Activated CD8-positive, alpha-beta T cell treated with anti-CD3 and anti-CD28 coated beads, Interleukin-2, amount 10 ng/mL, durations not matched to agents 7 days and 5 days (primary cell): ENCODE results near the gene NAE1. TPM values are rescaled to one million over a fixed set of nuclear protein-coding genes. Genes with fewer than 3 reads are reported as not detected.

Source experiments
- ATAC-seq: fragments of 150-1000 bp; cut with Tn5 transposase; one replicate; pipeline ENCODE4 v1.10.0; 2021; ENCODE audit warnings: moderate library complexity
- CTCF ChIA-PET: fragments of 350-600 bp; sonication (Branson Sonifier 250); formaldehyde crosslinking; loops from one replicate; lab custom pipeline; 2021; ENCODE audit warnings: antibody characterized with exemption; lab: Charles Lee
- POLR2A ChIA-PET: fragments of 350-600 bp; sonication (Branson Sonifier 250); formaldehyde crosslinking; loops from one replicate; lab custom pipeline; 2021; ENCODE audit warnings: antibody characterized with exemption; lab: Charles Lee
- DNase-seq: peaks from one replicate; pipeline ENCODE4 v3.0.0-alpha.2; 2020
- H3K27ac Mint-ChIP-seq: one replicate; pipeline ENCODE4 v1.8.0; 2021; ENCODE audit warnings: mild to moderate bottlenecking, mixed read lengths
- H3K27me3 Mint-ChIP-seq: one replicate; pipeline ENCODE4 v1.8.0; 2021; ENCODE audit warnings: low read depth, mixed read lengths
- H3K36me3 Mint-ChIP-seq: one replicate; pipeline ENCODE4 v1.8.0; 2021; ENCODE audit warnings: low read depth, mixed read lengths
- H3K4me1 Mint-ChIP-seq: one replicate; pipeline ENCODE4 v1.8.0; 2021; ENCODE audit warnings: low read depth, mixed read lengths
- H3K4me3 Mint-ChIP-seq: one replicate; pipeline ENCODE4 v1.8.0; 2021; ENCODE audit warnings: mild to moderate bottlenecking, mixed read lengths
- H3K9me3 Mint-ChIP-seq: one replicate; pipeline ENCODE4 v1.8.0; 2022; ENCODE audit warnings: mixed read lengths; ENCODE audit not compliant: insufficient read depth
- total RNA-seq, 2 experiments: library from RNA; stranded (reverse); gene quantifications; one replicate each; pipeline ENCODE4 v1.2.3, GENCODE V29; 2021

The NAE1 gene
- total RNA-seq, 2 experiments from 2014 or later: 77.3 to 84.1 TPM

DNA sequence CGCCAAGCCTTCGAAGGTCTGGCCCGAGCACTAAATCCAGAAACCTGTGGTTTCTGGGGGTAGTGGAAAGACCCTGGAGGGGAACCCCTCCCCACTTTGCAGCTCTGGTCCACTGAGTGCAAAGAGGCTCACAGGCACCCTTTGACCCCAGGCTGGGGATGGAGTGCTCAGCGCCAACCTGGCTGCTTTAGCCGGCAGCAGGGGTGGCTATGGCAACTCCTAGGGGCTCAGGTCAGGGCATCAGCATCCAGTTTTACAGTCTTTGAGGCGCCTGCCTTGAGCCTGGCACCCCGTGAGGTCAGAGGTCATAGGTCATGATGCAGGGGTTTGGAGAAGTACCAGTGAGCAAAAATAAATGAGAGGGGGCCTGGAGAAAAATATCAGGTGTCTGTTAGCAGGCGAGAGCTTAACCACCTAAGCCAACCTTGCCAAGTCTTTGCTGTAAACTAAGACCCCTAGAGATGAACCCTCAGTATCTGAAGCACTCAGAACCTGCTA, 31.3 kb upstream of the NAE1 start:
- ChIA-PET CTCF (interaction anchor here (1.4 to 1.8 kb wide), 3 partner anchors 11 to 31 kb away, joined by 4 to 13 read pairs (median 7); partner anchors contain the start of gene NAE1), POLR2A (no interaction called here)
- H3K36me3 Mint-ChIP-seq: no peaks in the 10 kb centered on the region
- no peaks in the 10 kb centered on the region for H3K27me3 Mint-ChIP-seq
- H3K27ac Mint-ChIP-seq: no peak overlapping the region
- ATAC-seq (no peak), DNase-seq (no peak)
- H3K4me3 Mint-ChIP-seq: no peak overlapping the region
- H3K9me3 Mint-ChIP-seq: no peaks in the 10 kb centered on the region
- H3K4me1 Mint-ChIP-seq: no peaks in the 10 kb centered on the region

- H3K36me3 Mint-ChIP-seq: no peaks in the 10 kb centered on the region
- H3K4me3 Mint-ChIP-seq: no peak overlapping the region
- no peaks in the 10 kb centered on the region for H3K27me3 Mint-ChIP-seq
- H3K9me3 Mint-ChIP-seq: no peaks in the 10 kb centered on the region
- ATAC-seq (no peak), DNase-seq (no peak)
- ChIA-PET POLR2A (no interaction called here), CTCF (interaction anchor here (1.2 to 2.1 kb wide), 3 partner anchors 9 to 29 kb away, joined by 4 to 13 read pairs (median 6); partner anchors contain the start of genes NAE1 and PDP2)
- H3K27ac Mint-ChIP-seq: no peak overlapping the region
- H3K4me1 Mint-ChIP-seq: no peaks in the 10 kb centered on the region
Measured at GRCh38 chr16:66859397-66860068, 28.8 kb upstream of the NAE1 start.

GRCh38 chr16:66858740-66859396, 28.1 kb upstream of the NAE1 start:
- Mint-ChIP-seq H3K27me3 (no peaks in the 10 kb centered on the region), H3K4me1 (no peaks in the 10 kb centered on the region), H3K4me3 (no peak overlapping the region), H3K9me3 (no peaks in the 10 kb centered on the region), H3K36me3 (no peaks in the 10 kb centered on the region), H3K27ac (no peak overlapping the region)
- no peak for ATAC-seq
- ChIA-PET CTCF (interaction anchor here (2.1 to 3.7 kb wide), 2 partner anchors 9 to 28 kb away, joined by 13 to 22 read pairs; partner anchors contain the start of gene NAE1), POLR2A (no interaction called here)
- DNase-seq: no peak

- Mint-ChIP-seq H3K4me1 (peaks cover 5% of the 10 kb centered on the region), H3K9me3 (no peaks in the 10 kb centered on the region), H3K4me3 (no peak overlapping the region), H3K27me3 (no peaks in the 10 kb centered on the region), H3K27ac (no peak overlapping the region), H3K36me3 (no peaks in the 10 kb centered on the region)
- ATAC-seq (no peak), DNase-seq (no peak)
- ChIA-PET CTCF (interaction anchor here (2.0 to 3.7 kb wide), 3 partner anchors 10 to 27 kb away, joined by 7 to 22 read pairs (median 14); partner anchors contain the start of gene NAE1), POLR2A (no interaction called here)
Measured at GRCh38 chr16:66857437-66857836, 26.7 kb upstream of the NAE1 start.

DNA sequence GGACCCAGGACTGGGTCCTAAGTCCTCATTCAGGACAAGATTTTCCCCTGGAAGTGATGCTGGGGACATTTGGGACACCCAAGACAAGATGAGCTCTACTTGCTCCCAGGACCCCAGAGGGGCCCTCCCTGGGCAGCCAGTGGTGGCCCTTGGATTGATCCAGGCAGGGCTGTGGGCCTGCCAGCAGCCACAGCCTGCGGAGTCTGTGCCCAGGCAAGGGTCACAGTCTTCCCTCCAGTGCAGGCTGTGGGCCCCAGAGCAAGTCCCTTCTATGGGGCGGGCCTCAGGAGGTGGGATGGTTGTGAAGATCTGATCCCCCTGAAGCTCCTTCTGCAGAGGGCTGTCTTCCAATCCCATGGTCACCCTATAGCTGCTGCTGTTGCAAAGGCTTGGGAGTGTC, 26.0 kb upstream of the NAE1 start:
- no peak for ATAC-seq
- DNase-seq: no peak
- H3K4me3 Mint-ChIP-seq: no peak overlapping the region
- ChIA-PET CTCF (interaction anchor here (0.7 to 3.7 kb wide), 4 partner anchors 11 to 26 kb away, joined by 3 to 22 read pairs (median 10); partner anchors contain the start of gene NAE1), POLR2A (no interaction called here)
- H3K27ac Mint-ChIP-seq: no peak overlapping the region
- H3K36me3 Mint-ChIP-seq: no peaks in the 10 kb centered on the region
- H3K27me3 Mint-ChIP-seq: no peaks in the 10 kb centered on the region
- no peaks in the 10 kb centered on the region for H3K9me3 Mint-ChIP-seq
- peaks cover 6% of the 10 kb centered on the region for H3K4me1 Mint-ChIP-seq

- no peaks in the 10 kb centered on the region for H3K36me3 Mint-ChIP-seq
- no peaks in the 10 kb centered on the region for H3K9me3 Mint-ChIP-seq
- ChIA-PET CTCF (interaction anchor here (0.7 to 3.7 kb wide), 4 partner anchors 11 to 25 kb away, joined by 3 to 22 read pairs (median 10); partner anchors contain the start of gene NAE1), POLR2A (no interaction called here)
- no peak overlapping the region for H3K27ac Mint-ChIP-seq
- H3K4me3 Mint-ChIP-seq: no peak overlapping the region
- DNase-seq (no peak), ATAC-seq (no peak)
- H3K4me1 Mint-ChIP-seq: peaks cover 7% of the 10 kb centered on the region
- H3K27me3 Mint-ChIP-seq: no peaks in the 10 kb centered on the region
Measured at GRCh38 chr16:66856184-66856730, 25.5 kb upstream of the NAE1 start.

DNA sequence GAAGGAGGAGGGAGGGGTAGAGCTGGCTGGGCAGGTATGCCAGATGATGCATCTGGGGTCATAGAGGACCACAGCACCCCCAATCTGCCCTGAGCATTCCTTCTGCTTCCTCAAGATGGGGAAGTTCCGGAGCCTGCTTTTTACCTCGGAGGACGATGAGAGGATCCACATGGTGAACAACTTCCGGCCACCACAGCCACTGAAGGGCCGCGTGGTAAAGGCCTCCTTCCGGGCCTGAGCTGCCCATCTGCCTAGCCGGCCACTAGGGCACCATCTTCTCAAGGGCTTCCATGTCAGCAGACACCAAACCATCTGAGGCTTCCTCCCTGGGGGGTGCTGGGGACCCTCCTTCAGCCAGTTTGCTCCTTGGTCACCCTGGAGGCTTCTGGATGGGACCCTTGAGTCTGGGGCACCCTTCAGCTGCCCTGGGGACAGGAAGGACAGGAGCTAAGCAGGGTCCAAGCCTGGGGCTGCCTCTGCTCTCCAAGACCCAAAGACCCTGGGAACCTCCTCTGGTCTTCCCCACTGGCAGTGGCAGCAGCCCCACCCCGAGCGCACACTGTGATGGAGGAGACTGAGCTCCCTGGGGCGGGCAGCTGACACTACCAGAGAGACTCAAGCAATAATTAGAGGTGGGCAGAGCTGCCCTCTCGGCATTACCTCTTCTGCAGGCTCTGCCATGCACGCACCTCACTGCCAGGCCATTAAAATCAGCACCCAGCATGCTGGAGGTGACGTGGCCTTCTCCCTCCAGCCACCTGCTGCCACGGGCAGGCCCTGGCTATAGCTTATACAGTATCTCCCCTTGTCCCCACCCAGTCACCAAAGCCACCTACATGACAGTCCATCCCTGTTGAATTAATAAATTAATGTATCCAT, 22.7 kb upstream of the NAE1 start:
- H3K9me3 Mint-ChIP-seq: no peaks in the 10 kb centered on the region
- DNase-seq (no peak), ATAC-seq (no peak)
- ChIA-PET POLR2A (no interaction called here), CTCF (interaction anchor here (1.2 to 1.7 kb wide), 2 partner anchors 14 to 22 kb away, joined by 6 to 10 read pairs; partner anchors contain the start of gene NAE1)
- no peak overlapping the region for H3K27ac Mint-ChIP-seq
- no peaks in the 10 kb centered on the region for H3K27me3 Mint-ChIP-seq
- no peaks in the 10 kb centered on the region for H3K36me3 Mint-ChIP-seq
- peaks cover 8% of the 10 kb centered on the region for H3K4me1 Mint-ChIP-seq
- no peak overlapping the region for H3K4me3 Mint-ChIP-seq

GRCh38 chr16:66851166-66851964, 20.6 kb upstream of the NAE1 start:
- ChIA-PET POLR2A (no interaction called here), CTCF (interaction anchor here (1.4 to 12.5 kb wide), 2 partner anchors 16 to 20 kb away, joined by 6 to 107 read pairs; partner anchors contain the start of gene NAE1)
- Mint-ChIP-seq H3K9me3 (no peaks in the 10 kb centered on the region), H3K27me3 (peaks cover 4% of the 10 kb centered on the region), H3K4me3 (no peak overlapping the region), H3K4me1 (peaks cover 22% of the 10 kb centered on the region), H3K36me3 (no peaks in the 10 kb centered on the region), H3K27ac (no peak overlapping the region)
- ATAC-seq (no peak), DNase-seq (no peak)

DNA sequence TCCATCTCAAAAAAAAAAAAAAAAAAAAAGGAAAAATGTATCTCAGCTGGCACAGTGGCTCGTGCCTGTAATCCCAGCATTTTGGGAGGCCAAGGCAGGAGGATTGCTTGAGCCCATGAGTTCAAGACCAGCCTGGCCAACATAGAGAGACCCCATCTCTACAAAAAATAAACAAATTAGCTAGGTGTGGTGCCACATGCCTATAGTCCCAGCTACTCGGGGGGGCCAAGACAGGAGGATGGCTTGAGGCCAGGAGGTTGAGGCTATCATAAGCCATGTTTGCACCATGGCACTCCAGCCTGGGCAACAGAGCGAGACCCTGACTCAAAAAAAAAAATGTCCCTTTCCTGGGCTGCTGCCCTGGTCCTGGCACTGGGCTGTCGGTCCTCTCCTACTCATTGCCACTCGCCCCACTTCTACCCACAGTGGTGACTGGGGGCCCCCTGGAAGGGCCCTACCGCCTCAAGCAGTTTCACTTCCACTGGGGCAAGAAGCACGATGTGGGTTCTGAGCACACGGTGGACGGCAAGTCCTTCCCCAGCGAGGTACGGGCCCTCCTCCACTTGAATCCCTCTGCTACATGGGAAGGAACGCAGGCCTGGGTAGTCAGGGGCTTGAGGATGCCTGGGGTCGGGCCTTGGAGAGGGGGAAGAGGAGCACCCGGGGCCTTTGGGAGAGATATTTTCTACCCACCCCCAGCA, 19.5 kb upstream of the NAE1 start:
- ATAC-seq (no peak), DNase-seq (no peak)
- ChIA-PET POLR2A (interaction anchor here (0.5 kb wide), 1 partner anchor 18 kb away, joined by 3 read pairs; no protein-coding TSS in a partner anchor), CTCF (interaction anchor here (1.4 to 12.5 kb wide), 3 partner anchors 17 to 23 kb away, joined by 6 to 107 read pairs (median 11); partner anchors contain the start of gene NAE1)
- no peak overlapping the region for H3K4me3 Mint-ChIP-seq
- H3K4me1 Mint-ChIP-seq: peaks cover 24% of the 10 kb centered on the region
- no peaks in the 10 kb centered on the region for H3K9me3 Mint-ChIP-seq
- peaks cover 14% of the 10 kb centered on the region for H3K27me3 Mint-ChIP-seq
- H3K36me3 Mint-ChIP-seq: no peaks in the 10 kb centered on the region
- no peak overlapping the region for H3K27ac Mint-ChIP-seq

DNA sequence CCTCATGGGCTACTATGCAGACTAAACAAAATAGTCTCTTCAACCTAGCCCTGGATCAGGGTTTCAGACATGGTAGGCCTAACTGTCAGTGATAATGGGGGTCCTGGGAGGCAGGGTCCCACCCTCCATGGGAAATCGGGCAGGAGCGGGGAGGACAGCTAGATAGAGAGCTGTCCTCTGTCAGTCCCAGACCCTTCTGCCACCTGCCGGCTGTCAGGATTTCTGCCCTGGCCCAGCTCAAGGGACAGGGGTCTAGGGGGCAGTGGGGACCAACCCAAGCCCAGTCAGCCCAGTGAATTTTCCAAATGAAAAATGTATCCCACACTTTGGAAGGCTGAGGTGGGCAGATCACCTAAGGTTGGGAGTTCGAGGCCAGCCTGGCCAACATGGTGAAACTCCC, 18.8 kb upstream of the NAE1 start:
- Mint-ChIP-seq H3K36me3 (no peaks in the 10 kb centered on the region), H3K27me3 (peaks cover 19% of the 10 kb centered on the region), H3K4me1 (peaks cover 28% of the 10 kb centered on the region), H3K4me3 (no peak overlapping the region), H3K9me3 (no peaks in the 10 kb centered on the region), H3K27ac (no peak overlapping the region)
- POLR2A ChIA-PET: interaction anchor here (0.5 kb wide), 1 partner anchor 26 kb away, joined by 5 read pairs; no protein-coding TSS in a partner anchor
- DNase-seq: no peak
- ATAC-seq: no peak
- CTCF ChIA-PET: interaction anchor here (1.1 to 12.5 kb wide), 4 partner anchors 18 to 122 kb away, joined by 4 to 107 read pairs (median 18); partner anchors contain the start of gene NAE1
